NB4 (cell line): ENCODE results near the gene CELA2B.

Experiments used
- DNase-seq: peaks from one replicate; pipeline ENCODE4 v3.0.0; 2010; ENCODE audit warnings: low read depth
- H3K4me3 ChIP-seq: one replicate; pipeline ENCODE4 v1.5.1; 2011; ENCODE audit warnings: mild to moderate bottlenecking, low read depth, low read length, moderate library complexity
- CTCF ChIP-seq: IDR thresholded peaks from one replicate; pipeline ENCODE4 v1.5.1; 2012; ENCODE audit warnings: low read depth, low read length
- MAX ChIP-seq: IDR thresholded peaks from 2 replicates; pipeline ENCODE4 v1.6.1; 2011; ENCODE audit warnings: low read depth, low read length
- MYC ChIP-seq: IDR thresholded peaks from 2 replicates; pipeline ENCODE4 v1.6.1; 2011; ENCODE audit warnings: low read depth, low read length
- POLR2A ChIP-seq: IDR thresholded peaks from 2 replicates; pipeline ENCODE4 v1.6.1; 2011; ENCODE audit warnings: mild to moderate bottlenecking; ENCODE audit not compliant: insufficient read length; ENCODE audit errors: extremely low read depth

The CELA2B gene

GRCh38 chr1:15501208-15502032 lies 25.5 kb downstream of the CELA2B start:
- TF ChIP-seq CTCF (peak; percentile 86), POLR2A (no peak), MAX (peak; percentile 76), MYC (peak; percentile 69; the same call in 1 of the 2 replicates)
- no peak overlapping the region for H3K4me3 ChIP-seq
- peak; percentile 69 for DNase-seq

- no peak for TF ChIP-seq CTCF
- no peak for TF ChIP-seq MYC
- no peak for TF ChIP-seq POLR2A
- no peak for TF ChIP-seq MAX
- H3K4me3 ChIP-seq = no peak overlapping the region
- no peak for DNase-seq
Measured at GRCh38 chr1:15504436-15504835, 28.5 kb downstream of the CELA2B start.

GRCh38 chr1:15506831-15507230 lies 30.9 kb downstream of the CELA2B start:
- TF ChIP-seq CTCF (no peak), POLR2A (no peak), MAX (no peak), MYC (no peak)
- no peak for DNase-seq
- no peak overlapping the region for H3K4me3 ChIP-seq

GRCh38 chr1:15507278-15507677 lies 31.4 kb downstream of the CELA2B start:
- TF ChIP-seq CTCF = no peak
- no peak for TF ChIP-seq MAX
- no peak for TF ChIP-seq MYC
- TF ChIP-seq POLR2A = no peak
- no peak overlapping the region for H3K4me3 ChIP-seq
- no peak for DNase-seq

- TF ChIP-seq POLR2A (no peak), MYC (no peak), MAX (no peak), CTCF (no peak)
- DNase-seq = no peak
Measured at GRCh38 chr1:15508700-15509487, 33.0 kb downstream of the CELA2B start.

More at GRCh38 chr1:15508700-15509487, 33.0 kb downstream of the CELA2B start:
- H3K4me3 ChIP-seq = no peak overlapping the region
